Smooth muscle cell of the pulmonary artery (primary cell): ENCODE data around the gene TXNDC2. TPM values are rescaled to one million over a fixed set of nuclear protein-coding genes. Genes with fewer than 3 reads are reported as not detected.

Experiments used
- total RNA-seq: library from RNA; depleted of rRNA; stranded (reverse); fragments of >200 nt; gene quantifications from 2 replicates; pipeline ENCODE4 v1.2.3, GENCODE V29; 2014

TXNDC2 gene
- not detected in 2 replicates for total RNA-seq

GRCh38 chr18:9885170-9886004, at the start of gene TXNDC2:
Gene TXNDC2 (plus strand): TSS chr18:9885973. CDS start chr18:9886681, 708 bp downstream.

GRCh38 chr18:9913526-9914333, 28.0 kb downstream of the TXNDC2 start, which contains the start of gene VAPA:
Gene VAPA (plus strand): TSS chr18:9914016. CDS start chr18:9914257, 241 bp downstream.

Other genes with a start within 250 kb of the TXNDC2 start
- gene RAB31, start 177.7 kb upstream of the TXNDC2 start, total RNA-seq: 55.3 and 63.8 TPM in 2 replicates
- gene VAPA, start 28.0 kb downstream of the TXNDC2 start, total RNA-seq: 256 TPM in 2 replicates